Stomach (tissue), 9 donors: Measurements from ENCODE around the gene FGF14. TPM values are rescaled to one million over a fixed set of nuclear protein-coding genes. Genes with fewer than 3 reads are reported as not detected.

Source experiments
- DNase-seq, 2 donors: peaks; one replicate each; pipeline versions ENCODE4 v3.0.0 to v3.0.0-alpha.2; 2013 to 2019
- H3K27ac ChIP-seq, 5 donors: fragments of 200-600 bp in 4 of 5; sonication (generic) in 4 of 5; one replicate each; pipeline ENCODE4 v1.5.1; 2013 to 2019; ENCODE audit warnings: mild to moderate bottlenecking in 1 of 5, moderate library complexity in 1 of 5
- H3K27me3 ChIP-seq, 3 donors: fragments of 200-600 bp; sonication (generic); one replicate each; pipeline ENCODE4 v1.5.1; 2017 to 2019; ENCODE audit warnings: mixed run types in 1 of 3
- H3K36me3 ChIP-seq, 4 donors: fragments of 200-600 bp; sonication (generic); 1 replicate in 3 of 4; 2 replicates in 1 of 4; pipeline ENCODE4 v1.5.1; 2016 to 2019
- H3K4me1 ChIP-seq, 4 donors: fragments of 200-600 bp; sonication (generic); one replicate each; pipeline ENCODE4 v1.5.1; 2016 to 2019
- H3K4me3 ChIP-seq, 4 donors: fragments of 200-600 bp; sonication (generic) in 3 of 4; one replicate each; pipeline ENCODE4 v1.5.1; 2016 to 2019; ENCODE audit warnings: mild to moderate bottlenecking in 1 of 4
- H3K9me3 ChIP-seq, 4 donors: fragments of 200-600 bp; sonication (generic); one replicate each; pipeline ENCODE4 v1.5.1; 2016 to 2019
- CTCF ChIP-seq, 7 experiments: fragments of 450-650 bp in 4 of 7; fragments of 200-600 bp in 3 of 7; sonication (generic) in 3 of 7; IDR thresholded peaks; one replicate each; pipeline ENCODE4 v1.5.1; 2016 to 2019; ENCODE audit warnings: antibody characterized with exemption in 7 of 7, control low read depth in 2 of 7, mild to moderate bottlenecking in 1 of 7
- EP300 ChIP-seq: sonication (generic); formaldehyde crosslinking; IDR thresholded peaks from one replicate; pipeline ENCODE4 v1.6.1; 2017; ENCODE audit warnings: antibody characterized with exemption
- POLR2A ChIP-seq, 4 donors: fragments of 450-650 bp; IDR thresholded peaks; one replicate each; pipeline ENCODE4 v1.6.1; 2016; ENCODE audit warnings: antibody characterized with exemption in 4 of 4, control low read depth in 2 of 4, mild to moderate bottlenecking in 1 of 4, moderate library complexity in 1 of 4
- POLR2AphosphoS5 ChIP-seq, 3 donors: sonication (generic); formaldehyde crosslinking; IDR thresholded peaks; one replicate each; pipeline ENCODE4 v1.6.1; 2016; ENCODE audit warnings: antibody characterized with exemption in 3 of 3
- WGBS, 5 donors: extraction: QIAGEN DNeasy Blood & Tissue Kit in 3 of 5; methylation state at CpG; one replicate each; pipeline versions ENCODE4 v1.1.5 to v1.1.7; 2013 to 2018; 5-methylcytosine and 5-hydroxymethylcytosine counted together
- intact Hi-C: fragments of 100-400 bp; cut with DNase I; formaldehyde crosslinking; loops from one replicate; pipeline ENCODE4 v1.15.1; 2023; ENCODE audit warnings: low total_unique reads
- polyA plus RNA-seq, 3 donors: library from polyadenylated mRNA; stranded (reverse); fragments of 200-250 nt; gene quantifications; one replicate each; pipeline ENCODE4 v1.2.3, GENCODE V29; 2013
- total RNA-seq, 5 donors: library from RNA; depleted of rRNA; stranded (reverse); fragments of >200 nt; gene quantifications; one replicate each; pipeline versions ENCODE4 v1.1.0 to v1.2.3, GENCODE V29; 2014 to 2016
- donor health status: healthy with polysubstance abuse.
- donor health status: Bipolar disorder and iron deficiency.
- donor health status: healthy.

FGF14 gene
- total and polyA plus RNA-seq, 8 donors = 0.08 to 6.6 (median 0.54) TPM

GRCh38 chr13:102220681-102221228, 181.1 kb downstream of the FGF14 start:
- TF ChIP-seq EP300 (no peak), CTCF (IDR thresholded peaks at IDR 0.05) (no peak), POLR2AphosphoS5 (IDR thresholded peaks at IDR 0.05) (no peak), POLR2A (IDR thresholded peaks at IDR 0.05) (no peak)
- Histone ChIP-seq H3K27me3 (no peaks in the 10 kb centered on the region), H3K4me1 (no peaks in the 10 kb centered on the region), H3K4me3 (no peak overlapping the region), H3K27ac (no peak overlapping the region), H3K9me3 (no peaks in the 10 kb centered on the region), H3K36me3 (no peaks in the 10 kb centered on the region)
- DNase-seq = no peak
- 38 to 50% (median 43%) methylated on average over 5 of the region's 5 CpGs for WGBS, 5 donors
- intact Hi-C loops = no loop called here

- Histone ChIP-seq H3K27ac (no peak overlapping the region), H3K9me3 (no peaks in the 10 kb centered on the region), H3K4me1 (no peaks in the 10 kb centered on the region), H3K36me3 (no peaks in the 10 kb centered on the region), H3K4me3 (no peak overlapping the region), H3K27me3 (no peaks in the 10 kb centered on the region)
- no peak for TF ChIP-seq CTCF (IDR thresholded peaks at IDR 0.05)
- TF ChIP-seq POLR2A (IDR thresholded peaks at IDR 0.05) = no peak
- TF ChIP-seq EP300 = no peak
- TF ChIP-seq POLR2AphosphoS5 (IDR thresholded peaks at IDR 0.05) = no peak
- no peak for DNase-seq
- intact Hi-C loops = no loop called here
Measured at GRCh38 chr13:102214956-102215355, 186.9 kb downstream of the FGF14 start.

DNA sequence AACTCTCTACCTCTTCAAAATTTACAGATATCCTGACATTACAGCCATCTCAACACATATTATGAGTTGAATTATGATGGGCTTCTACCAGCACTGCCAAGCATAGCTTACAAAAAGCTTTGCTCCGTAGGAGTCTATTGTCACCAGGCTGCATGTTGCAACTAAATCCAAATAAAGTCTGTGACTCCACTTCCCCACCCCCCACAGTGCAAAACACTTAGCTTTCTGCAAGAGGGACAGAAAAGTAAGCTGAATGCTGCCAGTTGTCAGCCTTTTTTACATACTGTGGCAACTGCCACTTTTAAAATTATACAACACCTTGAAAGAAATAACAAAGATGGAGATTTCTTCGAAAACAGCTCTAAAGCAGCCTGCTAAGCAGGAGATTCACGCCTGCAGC, 189.1 kb downstream of the FGF14 start:
- no peak for DNase-seq
- 25 to 62% (median 37%) methylated on average over 3 of the region's 3 CpGs for WGBS, 5 donors
- TF ChIP-seq CTCF (IDR thresholded peaks at IDR 0.05) (no peak), POLR2A (IDR thresholded peaks at IDR 0.05) (no peak), EP300 (no peak), POLR2AphosphoS5 (IDR thresholded peaks at IDR 0.05) (no peak)
- Histone ChIP-seq H3K9me3 (no peaks in the 10 kb centered on the region), H3K27ac (no peak overlapping the region), H3K4me1 (no peaks in the 10 kb centered on the region), H3K4me3 (no peak overlapping the region), H3K27me3 (no peaks in the 10 kb centered on the region), H3K36me3 (no peaks in the 10 kb centered on the region)
- intact Hi-C loops = no loop called here

GRCh38 chr13:102208347-102208746, 193.5 kb downstream of the FGF14 start:
- Histone ChIP-seq H3K27ac (no peak overlapping the region), H3K4me1 (no peaks in the 10 kb centered on the region), H3K9me3 (no peaks in the 10 kb centered on the region), H3K4me3 (no peak overlapping the region), H3K36me3 (no peaks in the 10 kb centered on the region), H3K27me3 (no peaks in the 10 kb centered on the region)
- intact Hi-C loops = no loop called here
- DNase-seq = no peak
- TF ChIP-seq EP300 (no peak), CTCF (IDR thresholded peaks at IDR 0.05) (no peak), POLR2A (IDR thresholded peaks at IDR 0.05) (no peak), POLR2AphosphoS5 (IDR thresholded peaks at IDR 0.05) (no peak)
